Ectodermal cell (in vitro differentiated cells): ENCODE data around the gene TSGA10IP.

ENCODE experiments used
- H3K27ac ChIP-seq: 2 replicates; pipeline ENCODE4 v1.7.0; 2013; ENCODE audit warnings: mild to moderate bottlenecking, low read depth, low read length; ENCODE audit not compliant: insufficient read depth, poor library complexity, severe bottlenecking
- H3K27me3 ChIP-seq: 2 replicates; pipeline ENCODE4 v1.7.0; 2013; ENCODE audit warnings: mild to moderate bottlenecking, low read length; ENCODE audit not compliant: insufficient read depth, control insufficient read depth, poor library complexity, severe bottlenecking
- H3K36me3 ChIP-seq: one replicate; pipeline ENCODE4 v1.7.0; 2013; ENCODE audit warnings: low read length; ENCODE audit not compliant: control insufficient read depth, insufficient read depth
- H3K4me1 ChIP-seq: one replicate; pipeline ENCODE4 v1.7.0; 2013; ENCODE audit warnings: low read length; ENCODE audit not compliant: control insufficient read depth, insufficient read depth
- H3K4me3 ChIP-seq: 2 replicates; pipeline ENCODE4 v1.7.0; 2013; ENCODE audit warnings: low read depth, low read length, control low read depth; ENCODE audit not compliant: insufficient read depth
- H3K9me3 ChIP-seq: 2 replicates; pipeline ENCODE4 v1.7.0; 2013; ENCODE audit warnings: mild to moderate bottlenecking, low read length, moderate library complexity; ENCODE audit not compliant: control insufficient read depth
- WGBS, 2 experiments: methylation state at CpG; one replicate each; pipeline ENCODE4 v1.1.7; 2013; ENCODE audit warnings: missing lambda C conversion rate in 2 of 2; 5-methylcytosine and 5-hydroxymethylcytosine counted together

TSGA10IP gene

DNA sequence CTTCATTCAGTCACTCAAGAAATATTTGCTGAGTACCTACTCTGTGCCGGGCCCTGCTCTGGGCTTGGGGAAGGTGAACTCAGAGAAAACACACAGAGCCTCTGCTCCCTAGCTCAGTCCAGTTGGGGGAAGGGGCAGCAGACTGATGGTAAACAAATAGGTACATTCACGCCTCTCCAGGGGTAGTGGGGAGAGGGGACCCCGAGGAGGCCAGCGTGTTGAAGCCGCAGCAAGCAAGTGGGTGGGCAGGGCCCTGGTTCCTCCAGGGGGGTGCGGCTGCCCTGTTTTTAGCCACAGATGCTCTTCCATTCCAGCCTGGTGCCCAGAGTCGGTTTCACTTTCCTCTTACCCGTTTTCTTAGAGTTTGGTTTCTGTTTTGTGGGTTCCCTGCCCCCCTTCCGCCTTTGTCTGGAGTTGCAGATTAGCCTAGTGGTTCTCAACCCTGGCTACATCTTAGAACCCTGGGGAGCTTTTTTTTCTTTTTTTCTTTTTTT is 17.3 kb upstream of the TSGA10IP start:
- no peaks in the 10 kb centered on the region for H3K36me3 ChIP-seq
- no peaks in the 10 kb centered on the region for H3K9me3 ChIP-seq
- WGBS, 2 experiments, result 76 to 82% methylated on average over 9 of the region's 9 CpGs
- H3K4me1 ChIP-seq, result peaks cover 6% of the 10 kb centered on the region
- H3K27ac ChIP-seq, result no peak overlapping the region
- no peaks in the 10 kb centered on the region for H3K27me3 ChIP-seq
- no peak overlapping the region for H3K4me3 ChIP-seq

- no peaks in the 10 kb centered on the region for H3K36me3 ChIP-seq
- H3K27me3 ChIP-seq, result no peaks in the 10 kb centered on the region
- no peak overlapping the region for H3K4me3 ChIP-seq
- 85 to 87% methylated on average over 6 of the region's 6 CpGs for WGBS, 2 experiments
- peaks cover 6% of the 10 kb centered on the region for H3K4me1 ChIP-seq
- no peak overlapping the region for H3K27ac ChIP-seq
- no peaks in the 10 kb centered on the region for H3K9me3 ChIP-seq
Observed at GRCh38 chr11:65928667-65929066, 16.6 kb upstream of the TSGA10IP start.

DNA sequence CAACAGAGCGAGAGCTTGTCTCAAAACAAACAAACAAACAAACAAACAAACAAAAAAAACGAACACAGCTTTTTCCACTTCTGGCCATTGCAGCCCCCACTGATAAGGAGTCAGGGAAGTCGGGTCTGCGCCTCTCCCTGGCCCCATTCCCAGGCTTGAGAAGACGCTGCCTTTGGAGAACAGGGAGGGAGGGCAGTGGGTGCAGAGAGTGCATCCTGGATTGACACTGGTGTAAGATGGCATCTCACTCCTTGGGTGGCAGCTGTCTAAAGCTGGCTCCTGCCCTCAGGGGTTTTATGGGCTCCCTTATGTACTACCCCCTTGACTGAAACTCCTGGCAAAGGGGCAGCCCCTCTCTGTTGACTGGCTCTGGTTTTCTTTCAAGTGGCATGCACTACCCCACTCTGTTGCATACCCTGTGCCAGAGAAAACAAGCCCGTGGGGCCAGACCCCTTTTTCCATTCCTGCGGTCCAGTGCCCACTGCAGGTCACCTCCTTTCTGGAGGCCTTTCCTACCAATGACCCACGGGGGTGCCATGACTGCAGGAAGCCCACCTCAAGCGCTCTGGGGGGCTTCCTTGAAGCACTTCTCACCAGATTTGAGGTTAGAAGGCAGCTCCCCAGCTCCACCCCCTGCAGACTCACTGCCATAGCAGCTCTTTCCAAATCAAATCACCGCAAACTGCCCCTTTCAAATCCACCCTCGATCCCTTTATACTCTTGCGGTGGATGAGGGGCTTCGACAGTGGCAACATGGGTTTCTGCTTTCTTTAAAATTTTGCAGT is 13.3 kb upstream of the TSGA10IP start:
- 84% methylated on average over 13 of the region's 13 CpGs for WGBS, 2 experiments
- H3K27ac ChIP-seq, result no peak overlapping the region

DNA sequence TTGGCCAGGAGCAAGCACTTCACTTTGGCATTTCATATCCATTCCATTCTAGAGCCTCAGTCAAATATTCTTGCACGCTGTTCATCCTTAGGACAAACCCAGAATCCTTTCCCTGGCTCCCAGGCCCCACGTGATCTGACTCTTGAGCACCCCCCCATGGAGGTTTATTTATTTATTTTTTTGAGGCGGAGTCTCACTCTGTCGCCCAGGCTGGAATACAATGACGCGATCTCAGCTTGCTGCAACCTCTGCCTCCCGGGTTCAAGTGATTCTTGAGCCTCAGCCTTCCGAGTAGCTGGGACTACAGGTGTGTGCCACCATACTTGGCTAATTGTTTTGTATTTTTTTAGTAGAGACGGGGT is 12.7 kb upstream of the TSGA10IP start:
- Histone ChIP-seq H3K36me3 (no peaks in the 10 kb centered on the region), H3K4me3 (no peak overlapping the region), H3K4me1 (peaks cover 6% of the 10 kb centered on the region), H3K27ac (no peak overlapping the region), H3K9me3 (no peaks in the 10 kb centered on the region), H3K27me3 (no peaks in the 10 kb centered on the region)
- WGBS, 2 experiments, result 57 to 58% methylated on average over 9 of the region's 9 CpGs

More for the DNA sequence above, 13.3 kb upstream of the TSGA10IP start:
- H3K27me3 ChIP-seq, result no peaks in the 10 kb centered on the region
- H3K9me3 ChIP-seq, result no peaks in the 10 kb centered on the region
- H3K4me1 ChIP-seq, result peaks cover 6% of the 10 kb centered on the region
- no peak overlapping the region for H3K4me3 ChIP-seq
- no peaks in the 10 kb centered on the region for H3K36me3 ChIP-seq

DNA sequence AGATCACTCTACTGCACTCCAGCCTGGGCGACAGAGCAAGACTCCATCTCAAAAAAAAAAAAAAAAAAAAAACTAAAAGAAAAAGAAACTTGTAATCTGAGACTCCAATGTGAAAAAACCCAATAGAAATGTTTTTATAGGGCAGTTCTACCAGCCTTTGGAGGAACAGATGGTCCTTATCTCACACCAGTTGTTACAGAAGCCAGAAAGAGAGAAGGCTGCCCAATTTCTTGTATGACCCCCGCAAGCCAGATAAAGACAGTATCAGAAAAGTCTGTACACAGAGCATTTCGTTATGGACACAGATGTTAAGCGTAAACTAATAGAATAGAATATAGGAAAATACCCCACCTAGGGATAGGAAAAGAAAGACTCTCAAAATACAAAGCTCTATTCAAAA is 11.3 kb upstream of the TSGA10IP start:
- Histone ChIP-seq H3K4me1 (peaks cover 6% of the 10 kb centered on the region), H3K4me3 (no peak overlapping the region), H3K9me3 (no peaks in the 10 kb centered on the region), H3K36me3 (no peaks in the 10 kb centered on the region), H3K27ac (no peak overlapping the region), H3K27me3 (no peaks in the 10 kb centered on the region)
- 82 to 100% methylated on average over 1 to 2 of the region's 4 CpGs for WGBS, 2 experiments

GRCh38 chr11:65937766-65938165 is 7.5 kb upstream of the TSGA10IP start:
- H3K27ac ChIP-seq, result no peak overlapping the region
- H3K4me3 ChIP-seq, result no peak overlapping the region
- no peaks in the 10 kb centered on the region for H3K27me3 ChIP-seq
- H3K4me1 ChIP-seq, result peaks cover under 1% of the 10 kb centered on the region
- WGBS, 2 experiments, result 74 to 79% methylated on average over 4 of the region's 4 CpGs
- no peaks in the 10 kb centered on the region for H3K36me3 ChIP-seq
- no peaks in the 10 kb centered on the region for H3K9me3 ChIP-seq

GRCh38 chr11:65941720-65942310 is 3.5 kb upstream of the TSGA10IP start:
- Histone ChIP-seq H3K27ac (no peak overlapping the region), H3K4me3 (no peak overlapping the region), H3K9me3 (no peaks in the 10 kb centered on the region), H3K4me1 (peaks cover 8% of the 10 kb centered on the region), H3K27me3 (no peaks in the 10 kb centered on the region), H3K36me3 (no peaks in the 10 kb centered on the region)
- 90 to 93% methylated on average over 9 of the region's 9 CpGs for WGBS, 2 experiments

DNA sequence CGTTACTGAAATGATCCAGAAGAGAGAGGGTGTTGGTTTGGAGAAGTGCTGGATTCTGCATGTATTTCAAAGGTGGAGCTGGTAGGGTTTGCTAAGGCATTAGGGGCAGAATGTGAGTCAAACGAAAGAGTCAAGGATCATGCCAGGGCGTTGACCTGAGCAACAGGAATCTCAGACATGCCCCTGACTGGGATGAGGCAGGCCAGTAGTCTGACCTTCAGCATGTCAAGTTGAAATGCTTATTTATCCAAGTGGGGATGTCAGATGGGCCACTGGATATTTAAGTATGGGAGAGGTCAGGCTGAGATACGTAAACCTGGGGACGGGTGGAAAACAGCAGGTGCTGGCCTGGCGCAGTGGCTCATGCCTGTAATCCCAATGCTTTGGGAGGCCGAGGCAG is 2.7 kb upstream of the TSGA10IP start:
- Histone ChIP-seq H3K27ac (no peak overlapping the region), H3K4me1 (peaks cover 8% of the 10 kb centered on the region), H3K4me3 (no peak overlapping the region), H3K9me3 (no peaks in the 10 kb centered on the region), H3K36me3 (no peaks in the 10 kb centered on the region), H3K27me3 (no peaks in the 10 kb centered on the region)
- 90 to 92% methylated on average over 7 of the region's 7 CpGs for WGBS, 2 experiments

DNA sequence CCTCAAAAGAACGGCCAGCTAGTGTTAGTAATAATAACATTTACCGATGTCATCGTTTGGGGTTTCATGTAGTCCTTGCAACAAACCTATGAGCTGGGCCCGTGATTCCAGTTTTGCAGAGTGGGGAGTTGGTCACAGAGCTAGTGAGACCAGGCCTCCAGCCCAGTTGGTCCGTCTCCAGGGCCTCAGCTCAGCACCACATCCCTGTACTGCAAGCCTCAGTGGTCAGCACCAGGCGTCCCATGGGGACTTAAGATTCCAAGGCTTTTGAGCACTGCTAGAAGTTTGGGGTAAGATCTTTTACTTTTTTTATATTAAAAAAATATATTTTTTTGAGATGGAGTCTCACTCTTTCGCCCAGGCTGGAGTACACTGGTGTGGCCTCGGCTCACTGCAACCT is 1.1 kb upstream of the TSGA10IP start:
- H3K4me1 ChIP-seq, result peaks cover 8% of the 10 kb centered on the region
- no peaks in the 10 kb centered on the region for H3K36me3 ChIP-seq
- WGBS, 2 experiments, result 95 to 96% methylated on average over 7 to 8 of the region's 8 CpGs
- no peaks in the 10 kb centered on the region for H3K27me3 ChIP-seq
- no peak overlapping the region for H3K27ac ChIP-seq
- no peaks in the 10 kb centered on the region for H3K9me3 ChIP-seq
- H3K4me3 ChIP-seq, result no peak overlapping the region

GRCh38 chr11:65944767-65945166 is 513 bp upstream of the TSGA10IP start:
- no peaks in the 10 kb centered on the region for H3K27me3 ChIP-seq
- no peaks in the 10 kb centered on the region for H3K9me3 ChIP-seq
- WGBS, 2 experiments, result 91 to 92% methylated on average over 8 of the region's 8 CpGs
- peak overlapping the region; percentile 30 for H3K27ac ChIP-seq
- no peak overlapping the region for H3K4me3 ChIP-seq
- peaks cover 8% of the 10 kb centered on the region for H3K4me1 ChIP-seq
- H3K36me3 ChIP-seq, result no peaks in the 10 kb centered on the region
